CD1c-positive myeloid dendritic cell (primary cell): ENCODE data around the gene ADAMTS12.
"Not testable (repeated sequence)": the region's sequence is repeated elsewhere in the genome, so short reads cannot be mapped to it uniquely, and the experiment has no call there.

Source experiments
- DNase-seq: peaks from one replicate; pipeline ENCODE4 v3.0.0-alpha.2; 2016; ENCODE audit errors: extremely low spot score

Gene ADAMTS12

DNA sequence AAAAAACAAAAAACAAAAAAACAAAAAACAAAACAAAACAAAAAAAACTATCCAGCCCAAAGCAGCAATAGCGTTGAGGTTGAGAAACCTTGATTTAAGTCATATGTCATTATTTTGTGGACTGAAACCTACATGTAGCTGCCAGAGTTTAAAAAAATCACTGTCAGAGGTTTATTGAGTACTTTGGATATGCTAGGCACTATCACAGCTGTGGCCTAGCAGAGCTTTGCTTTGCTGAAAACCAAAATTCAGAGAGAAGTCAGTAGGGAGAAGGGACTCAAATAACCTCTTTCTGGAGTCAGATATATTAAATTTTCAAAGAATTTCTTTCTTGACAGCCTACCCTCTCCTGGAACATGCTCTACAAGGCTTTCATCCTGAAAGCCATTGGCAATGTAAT lies 299.5 kb downstream of the ADAMTS12 start:
- no peak for DNase-seq

DNA sequence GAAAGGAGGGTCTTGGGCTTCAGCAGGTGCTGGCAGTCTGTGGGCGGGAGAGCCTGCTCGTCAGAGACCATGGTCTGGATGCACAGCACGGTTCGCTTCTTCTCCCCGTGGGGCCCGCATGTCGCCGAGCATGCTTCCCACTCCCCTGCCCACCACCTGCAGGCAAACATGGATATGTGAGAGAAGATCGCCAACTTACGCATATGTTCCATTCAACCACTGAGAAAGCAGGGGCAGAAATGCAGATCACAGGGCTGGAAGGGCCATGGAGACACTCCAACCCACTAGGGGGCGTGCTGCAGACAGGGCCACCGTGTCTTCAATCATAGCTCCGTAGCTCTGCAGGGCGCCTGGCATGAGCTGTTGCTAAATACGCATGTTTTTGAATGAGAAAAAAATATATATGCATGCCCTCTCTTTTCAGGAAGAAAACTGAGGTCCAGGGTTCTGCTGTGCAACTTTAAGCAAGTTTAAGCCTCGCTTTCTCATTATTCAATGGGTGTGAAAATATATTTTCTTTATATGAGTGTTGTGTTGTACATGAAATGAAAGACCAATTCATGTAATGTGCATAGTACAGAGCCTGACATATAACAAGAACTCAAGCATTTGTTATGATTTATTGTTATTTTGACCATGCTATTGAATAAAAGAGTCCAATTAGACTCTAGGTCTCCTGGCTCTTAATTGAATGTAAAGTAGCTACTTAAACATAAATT lies 303.0 kb downstream of the ADAMTS12 start:
- DNase-seq = no peak

DNA sequence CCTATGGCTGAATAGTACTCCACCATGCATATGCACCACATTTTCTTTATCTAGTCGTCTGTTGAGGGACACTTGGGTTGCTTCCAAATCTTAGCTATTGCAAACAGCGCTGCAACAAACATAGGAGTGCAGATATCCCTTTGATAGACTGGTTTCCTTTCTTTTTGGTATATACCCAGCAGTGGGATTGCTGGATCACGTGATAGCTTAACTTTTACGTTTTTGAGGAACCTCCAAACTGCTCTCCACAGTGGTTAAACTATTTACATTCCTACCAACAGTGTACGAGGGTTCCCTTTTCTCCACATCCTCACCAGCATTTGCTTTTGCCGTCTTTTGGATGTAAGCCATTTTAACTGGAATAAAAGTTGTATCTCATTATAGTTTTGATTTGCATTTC lies 308.5 kb downstream of the ADAMTS12 start:
- DNase-seq = no peak

DNA sequence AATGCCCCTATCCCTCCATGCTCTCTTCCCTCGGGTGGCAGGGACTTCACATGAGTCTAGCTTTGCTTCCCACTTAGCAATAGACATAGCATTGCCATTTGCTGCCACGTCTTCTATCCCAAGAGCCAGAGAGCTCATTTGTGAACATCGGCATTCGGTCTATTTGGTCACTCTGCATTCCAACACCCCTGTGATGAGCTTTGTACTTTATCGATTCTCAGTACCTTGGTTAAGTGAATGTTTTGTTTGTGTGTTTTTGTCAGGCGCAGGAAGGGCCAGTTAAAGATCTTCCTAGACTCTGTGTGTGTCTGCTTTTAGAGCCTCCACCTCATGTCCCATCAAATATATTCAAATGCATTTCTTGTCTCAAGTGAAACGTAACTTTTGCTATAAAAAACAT lies 309.4 kb downstream of the ADAMTS12 start:
- no peak for DNase-seq

DNA sequence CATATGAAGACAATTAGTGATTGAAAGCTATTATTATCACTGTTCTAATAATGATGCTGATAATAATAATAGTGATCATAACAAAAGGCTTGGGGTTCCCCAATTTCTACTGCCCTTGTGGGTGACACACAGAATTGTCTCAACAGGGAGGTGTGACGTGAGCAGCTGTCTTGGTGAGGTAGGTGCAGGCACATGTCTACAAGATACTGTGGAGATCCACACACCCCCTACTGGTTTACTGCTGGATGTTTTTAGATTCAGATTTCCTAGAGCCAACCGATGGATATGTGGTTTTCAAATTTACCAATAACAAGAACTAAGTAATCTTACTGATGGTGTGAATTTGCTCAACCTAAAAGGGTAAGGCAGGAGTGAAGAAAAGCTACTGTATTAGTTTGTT lies 312.0 kb downstream of the ADAMTS12 start:
- no peak for DNase-seq

DNA sequence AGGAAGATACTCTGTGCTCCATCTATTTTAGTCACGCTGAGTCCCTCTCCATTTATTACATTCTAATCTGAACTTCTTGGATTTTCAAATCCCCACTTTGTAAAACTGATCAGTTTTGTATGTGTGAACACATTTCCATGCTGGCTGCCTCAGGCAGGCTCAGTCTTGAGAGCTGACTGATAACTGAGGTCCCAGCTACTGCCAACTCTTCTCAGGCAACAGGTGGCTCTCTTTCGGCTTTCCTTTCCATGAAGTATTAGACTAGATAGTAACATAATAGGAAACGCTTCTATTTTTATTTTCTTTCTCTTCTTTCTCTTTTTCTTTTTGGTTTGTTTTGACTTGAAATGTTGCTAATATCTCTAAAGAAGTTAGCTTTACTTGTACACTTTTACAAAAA lies 312.6 kb downstream of the ADAMTS12 start:
- no peak for DNase-seq

DNA sequence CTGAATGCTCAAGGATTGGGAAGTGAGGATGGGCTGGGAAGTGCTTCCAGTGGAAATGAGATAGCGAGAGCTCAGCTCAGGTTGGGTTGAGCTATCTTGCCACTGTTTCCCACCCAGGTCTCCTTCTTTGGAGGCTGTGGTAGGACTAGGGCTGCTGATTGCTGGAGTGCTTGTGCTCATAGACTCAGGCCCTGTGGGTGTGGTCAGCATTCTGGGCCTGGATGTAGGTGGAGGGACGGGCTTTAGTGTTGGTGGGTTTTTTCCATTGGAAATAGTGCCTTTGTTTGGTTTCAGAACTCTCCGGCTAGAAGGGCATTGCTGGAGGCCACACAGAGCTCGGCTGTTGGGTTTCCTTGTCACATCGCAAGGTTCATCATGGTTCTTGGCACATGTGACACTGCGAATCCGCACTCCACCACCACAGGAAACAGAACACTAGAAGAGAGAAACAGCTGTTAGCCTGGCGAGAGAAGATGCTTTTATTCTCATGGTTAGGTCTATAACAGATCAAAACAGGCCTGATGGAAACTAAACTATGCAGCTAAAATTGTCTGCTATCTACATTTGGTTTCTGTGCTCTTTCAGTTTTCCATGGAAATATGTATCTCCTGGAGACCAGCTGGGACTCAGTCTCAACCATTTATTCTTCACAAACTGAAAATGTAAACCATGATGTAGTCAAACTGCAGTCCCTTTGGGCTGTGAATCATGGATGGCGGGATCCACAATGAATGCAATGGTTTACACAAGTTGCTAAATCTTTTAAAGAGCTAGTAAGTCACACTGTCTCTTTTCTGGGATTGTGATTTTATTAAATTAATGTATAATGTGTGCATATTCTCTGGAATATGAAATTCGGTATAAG lies 314.8 kb downstream of the ADAMTS12 start:
- no peak for DNase-seq

DNA sequence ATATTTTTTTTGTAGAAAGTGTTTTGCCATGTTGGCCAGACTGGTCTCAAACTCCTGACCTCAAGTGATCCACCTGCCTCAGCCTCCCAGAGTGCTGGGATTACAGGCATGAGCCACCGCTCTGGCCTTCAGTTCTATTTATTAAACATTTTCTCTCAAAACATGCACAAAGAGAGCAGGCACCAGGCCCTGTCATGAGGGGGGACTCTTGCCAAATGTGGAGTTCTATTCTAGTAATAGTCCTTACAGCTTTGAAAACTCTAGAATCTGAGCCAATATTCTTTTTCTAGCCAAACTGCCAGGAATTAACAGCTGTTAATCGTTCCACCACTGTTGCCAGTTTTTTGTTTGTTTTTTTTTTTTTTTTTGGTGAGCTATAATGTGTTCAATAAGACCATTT lies 326.5 kb downstream of the ADAMTS12 start:
- no peak for DNase-seq

DNA sequence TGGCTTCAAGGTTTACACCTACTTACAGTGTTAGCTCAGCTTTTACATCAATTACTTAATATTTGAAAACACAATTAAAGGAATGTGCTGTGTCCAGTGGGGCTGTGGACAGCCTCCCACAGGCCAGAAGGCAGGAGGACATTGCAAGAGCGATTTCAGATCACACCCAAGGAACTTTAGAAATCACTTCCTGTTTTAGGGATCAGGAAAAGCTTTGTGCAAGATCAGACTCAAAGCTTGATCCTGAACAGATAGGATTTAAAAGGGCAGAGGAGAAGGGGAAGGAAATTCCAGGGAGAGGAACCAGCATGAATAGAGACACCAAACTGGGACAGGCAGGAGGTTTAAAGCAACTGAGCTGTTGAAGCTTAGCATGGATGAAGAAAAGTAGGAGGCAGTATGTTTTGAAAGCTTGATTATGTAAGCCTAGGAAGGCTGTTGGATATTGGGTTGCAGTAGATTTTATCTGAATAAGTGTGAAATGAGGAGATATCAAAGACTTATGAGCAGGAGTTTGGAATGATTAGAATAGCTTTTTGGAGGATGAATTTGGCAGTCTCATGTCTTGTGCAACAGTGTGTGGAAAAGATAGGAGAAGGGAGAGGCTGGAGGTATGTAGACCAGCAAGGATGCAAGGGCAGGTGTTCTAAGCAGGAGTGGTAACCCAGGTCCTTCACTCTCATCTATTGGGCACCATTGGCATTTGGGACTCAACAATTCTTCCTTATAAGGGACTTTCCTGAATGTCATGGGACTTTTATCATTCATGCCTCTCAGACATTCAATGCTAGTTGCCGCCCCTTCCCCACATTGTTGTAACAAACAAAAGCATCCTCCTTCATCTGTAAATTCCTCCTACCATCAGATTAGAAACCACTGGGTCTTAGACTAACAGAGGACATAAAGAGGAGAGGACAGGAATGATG lies 327.5 kb downstream of the ADAMTS12 start:
- no peak for DNase-seq

DNA sequence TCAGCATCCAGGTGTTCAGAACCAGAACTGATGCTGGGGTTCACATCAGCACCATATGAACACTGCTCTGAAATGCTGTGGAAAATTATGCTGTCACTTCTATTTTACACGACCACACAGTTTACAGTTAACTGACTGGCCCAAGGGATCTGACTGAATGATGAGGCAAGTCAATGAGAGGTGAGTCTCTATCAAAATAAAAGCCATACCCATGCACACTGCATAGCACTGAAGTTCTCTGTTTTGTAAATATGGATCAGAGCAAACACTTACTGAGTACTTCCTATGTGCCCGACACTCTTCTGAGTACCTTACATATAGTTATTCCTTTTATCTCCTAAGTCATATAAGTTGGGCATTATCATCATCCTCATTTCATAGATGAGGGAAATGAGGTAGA lies 328.3 kb downstream of the ADAMTS12 start:
- DNase-seq = no peak

DNA sequence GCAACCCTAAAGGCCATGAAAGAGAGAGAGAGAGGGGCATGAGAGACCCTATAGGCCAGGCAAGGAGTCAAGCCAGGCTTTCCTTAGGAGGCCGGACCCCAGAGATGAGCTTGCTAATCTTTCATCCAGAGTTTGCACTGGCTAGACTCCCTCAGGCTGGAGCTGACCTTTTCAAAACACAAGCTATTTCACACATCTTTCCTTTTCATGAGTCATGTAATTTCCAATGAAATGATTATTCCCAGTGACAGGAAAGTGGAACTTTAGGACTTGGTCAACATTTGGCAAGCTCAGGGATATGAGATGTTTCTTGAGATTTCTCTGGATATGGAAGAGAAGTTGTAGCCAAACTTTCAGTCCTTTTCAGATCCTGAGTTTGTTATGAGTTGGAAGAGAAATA lies 333.3 kb downstream of the ADAMTS12 start:
- no peak for DNase-seq

DNA sequence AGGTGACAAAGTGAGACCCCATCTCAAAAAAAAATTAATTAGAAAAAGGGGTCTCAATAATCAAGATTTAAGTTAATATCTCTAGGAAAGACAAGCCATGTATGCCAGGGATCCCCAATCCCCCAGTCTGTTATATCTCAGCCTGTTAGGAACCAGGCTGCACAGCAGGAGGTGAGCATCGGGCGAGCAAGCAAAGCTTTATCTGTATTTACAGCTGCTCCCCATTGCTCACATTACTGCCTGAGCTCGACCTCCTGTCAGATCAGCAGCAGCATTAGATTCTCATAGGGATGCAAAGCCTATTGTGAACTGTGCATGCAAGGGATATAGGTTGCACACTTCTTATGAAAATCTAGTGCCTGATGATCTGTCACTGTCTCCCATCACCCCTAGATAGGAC lies 334.2 kb downstream of the ADAMTS12 start:
- DNase-seq = no peak

DNA sequence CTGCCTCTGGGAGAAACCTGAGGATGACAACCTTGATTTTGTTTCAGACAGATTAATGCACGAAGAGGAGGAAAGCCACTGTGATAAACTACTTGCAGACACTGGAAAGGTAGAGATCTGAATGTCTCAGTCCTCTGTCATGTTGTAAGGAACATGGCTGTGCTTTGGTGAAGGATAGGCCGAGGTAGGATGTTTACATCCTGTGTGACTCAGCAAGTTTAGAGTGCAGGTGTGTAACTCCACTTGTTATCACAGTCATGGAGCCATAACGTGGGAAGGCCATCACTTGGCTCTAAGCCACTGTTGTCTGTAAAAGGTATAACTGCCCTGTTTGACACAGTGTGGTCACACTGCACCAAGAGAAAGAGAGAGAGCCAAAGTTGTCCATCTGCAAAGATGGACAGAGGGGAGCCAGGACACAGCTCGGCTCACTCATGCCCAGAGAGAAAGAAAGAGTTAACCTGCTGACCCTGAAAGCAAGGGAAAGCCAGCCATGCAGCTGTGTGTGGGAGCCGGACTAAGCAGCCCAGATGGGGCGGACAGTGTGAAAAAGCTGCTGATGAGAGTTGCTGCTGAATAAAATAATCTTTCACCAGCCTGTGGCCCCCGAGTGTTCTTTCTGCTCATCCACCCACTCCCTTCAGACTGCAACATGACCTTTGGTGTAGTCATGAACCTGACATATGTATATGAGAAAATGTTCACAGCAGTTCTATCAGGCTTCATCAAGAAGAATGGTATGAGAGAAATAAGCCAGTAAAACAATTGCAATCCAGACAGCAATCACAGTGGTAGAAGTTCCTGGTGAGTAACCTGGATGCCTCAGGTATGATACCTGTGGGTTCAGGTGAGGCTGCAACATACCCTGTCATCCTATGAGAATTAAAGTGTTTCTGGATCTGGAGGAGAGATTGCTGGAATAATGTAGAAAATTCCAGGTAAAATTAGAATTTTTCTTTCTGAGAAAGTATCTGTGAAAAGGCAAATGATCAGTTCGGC lies 335.2 kb downstream of the ADAMTS12 start:
- no peak for DNase-seq

DNA sequence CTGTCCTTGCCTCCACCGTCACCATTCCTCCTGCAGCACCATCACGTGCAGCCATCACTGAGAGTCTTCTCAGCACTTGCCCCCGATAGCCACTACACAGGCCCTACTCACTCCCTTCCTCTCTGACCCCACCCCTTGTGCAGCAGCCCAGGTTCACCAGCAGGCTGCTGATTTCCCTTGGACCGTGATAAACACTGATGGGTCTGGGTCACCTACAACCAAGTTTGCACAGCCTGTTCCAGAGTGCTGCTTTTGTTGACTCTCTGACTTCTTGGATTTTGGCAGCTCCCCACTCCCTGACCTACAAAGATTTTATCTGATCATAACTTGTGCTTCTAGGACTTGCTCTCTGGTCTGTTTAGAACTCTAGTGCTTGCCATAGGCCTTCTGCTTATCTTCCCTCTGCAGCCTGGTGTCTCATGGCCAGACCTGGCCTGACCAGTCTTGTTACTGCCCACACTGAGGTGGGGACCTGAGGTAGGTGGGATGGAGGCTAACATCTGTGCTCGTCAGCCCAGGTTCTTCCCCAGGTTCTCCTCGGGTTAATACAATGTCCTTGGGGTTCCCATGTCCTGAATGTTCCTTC lies 341.7 kb downstream of the ADAMTS12 start:
- DNase-seq = no peak

DNA sequence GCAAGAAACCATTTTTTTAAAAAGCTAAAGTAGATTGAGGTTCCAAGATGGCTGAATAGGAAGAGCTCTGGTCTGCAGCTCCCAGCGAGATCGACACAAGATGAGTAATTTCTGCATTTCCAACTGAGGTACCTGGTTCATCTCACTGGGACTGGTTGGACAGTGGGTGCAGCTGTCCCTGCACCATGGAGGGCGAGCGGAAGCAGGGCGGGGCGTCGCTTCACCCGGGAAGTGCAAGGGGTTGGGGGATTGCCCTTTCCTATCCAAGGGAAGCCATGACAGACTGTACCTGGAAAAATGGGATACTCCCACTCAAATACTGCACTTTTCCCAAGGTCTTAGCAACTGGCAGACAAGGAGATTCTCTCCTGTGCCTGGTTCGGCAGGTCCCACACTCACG lies 352.0 kb downstream of the ADAMTS12 start:
- not testable (repeated sequence) for DNase-seq

DNA sequence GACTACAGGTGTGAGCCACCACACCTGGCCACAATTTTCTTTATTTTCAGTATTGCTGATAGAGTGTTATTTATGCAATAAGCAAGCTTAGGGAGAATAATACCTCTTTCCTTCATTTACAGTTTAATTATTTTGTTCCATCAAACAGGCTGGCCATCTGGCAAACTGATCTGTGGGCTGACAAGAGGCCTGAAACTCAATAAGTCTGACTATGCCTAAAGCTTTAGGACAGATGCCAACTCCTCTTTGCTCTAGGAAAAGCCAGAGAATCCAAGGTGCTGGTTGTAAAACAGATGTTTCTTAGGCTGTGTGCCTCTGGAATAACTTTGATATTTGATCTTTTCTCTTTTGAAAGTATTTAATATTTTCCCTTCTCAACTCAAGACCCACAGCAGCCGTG lies 352.6 kb downstream of the ADAMTS12 start:
- no peak for DNase-seq

DNA sequence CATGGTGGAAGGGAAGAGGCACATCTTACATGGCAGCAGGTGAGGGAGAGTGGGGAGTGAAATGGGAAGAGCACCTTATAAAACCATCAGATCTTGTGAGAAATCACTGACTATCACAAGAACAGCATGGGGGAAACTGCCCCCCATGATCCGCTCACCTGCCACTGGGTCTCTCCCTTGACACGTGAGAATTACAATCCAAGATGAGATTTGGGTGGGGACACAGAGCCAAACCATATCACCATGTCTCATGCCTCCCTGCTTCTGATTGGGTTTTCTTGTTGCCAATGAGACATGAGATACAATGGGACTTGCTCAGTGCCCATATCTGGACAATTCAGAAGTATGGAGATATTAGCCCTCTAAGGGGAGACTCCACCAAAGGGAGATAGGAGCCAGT lies 353.6 kb downstream of the ADAMTS12 start:
- no peak for DNase-seq

DNA sequence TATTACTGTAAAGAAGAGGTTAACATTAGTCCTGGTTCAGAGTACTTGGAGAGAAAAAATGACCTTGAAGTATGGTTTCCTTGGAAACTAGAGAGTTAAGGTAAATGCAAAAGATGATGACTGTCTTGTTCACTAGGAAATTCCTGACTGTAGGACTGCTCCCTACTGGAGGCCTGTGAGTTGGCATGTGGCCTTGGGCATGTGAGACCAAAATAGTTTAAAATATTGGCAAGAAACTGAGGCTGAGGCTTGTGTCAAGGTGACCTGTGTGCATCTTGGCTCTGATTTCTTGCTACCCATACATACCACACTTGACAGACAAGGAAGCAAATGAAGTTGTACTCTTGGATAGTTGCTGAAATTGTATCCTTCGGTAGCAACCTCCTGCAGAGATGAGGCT lies 354.6 kb downstream of the ADAMTS12 start:
- DNase-seq = no peak

DNA sequence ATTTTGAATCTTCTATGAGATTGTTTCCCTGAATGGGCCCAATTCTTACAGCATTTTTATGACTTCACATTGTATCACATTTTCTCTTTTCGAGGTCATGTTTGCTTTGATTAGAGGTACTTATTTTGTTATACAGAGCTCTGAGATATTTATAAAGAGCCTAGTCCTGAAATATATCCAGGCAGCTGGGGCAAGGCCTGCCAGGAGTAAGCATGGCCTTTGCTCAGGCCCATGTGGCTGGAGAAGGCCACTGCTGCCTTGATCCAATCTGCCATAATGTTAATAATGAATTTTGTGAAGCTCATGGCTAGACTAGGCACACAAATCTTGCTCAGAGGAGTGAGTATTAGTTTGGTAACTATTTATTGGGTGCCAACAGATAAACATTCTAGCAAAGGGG lies 355.0 kb downstream of the ADAMTS12 start:
- no peak for DNase-seq

DNA sequence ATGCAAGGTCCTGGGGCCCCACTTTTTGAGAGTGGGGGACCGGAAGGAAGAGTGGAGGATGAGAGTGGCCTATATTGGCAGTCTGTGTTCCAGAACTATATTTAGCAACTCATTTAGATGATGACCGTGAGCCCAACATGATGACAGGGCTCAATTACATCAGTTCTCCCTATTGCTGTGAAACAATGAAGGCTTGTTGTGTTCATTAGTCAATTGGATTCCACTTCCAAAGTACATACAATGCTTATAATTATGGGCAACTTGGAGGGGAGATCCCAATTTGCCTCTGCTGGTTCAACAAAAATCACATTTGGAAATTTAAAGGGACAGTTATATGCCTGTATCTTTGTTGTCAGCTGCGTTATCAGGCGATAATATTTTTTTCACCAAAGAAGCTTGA lies 360.0 kb downstream of the ADAMTS12 start:
- DNase-seq = no peak

DNA sequence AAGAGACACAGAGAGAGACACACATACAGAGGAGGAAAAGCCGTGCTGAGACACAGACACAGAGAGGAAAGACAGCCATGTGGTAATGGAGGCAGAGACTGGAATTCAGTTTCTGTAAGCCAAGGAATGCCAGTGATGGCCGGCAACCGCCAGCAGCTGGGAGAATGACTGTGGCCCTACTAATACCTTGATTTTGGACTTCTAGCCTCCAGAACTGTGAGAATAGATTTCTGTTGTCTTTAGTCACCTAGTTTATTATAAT lies 360.8 kb downstream of the ADAMTS12 start:
- no peak for DNase-seq
